ENCODE results near the gene PSMF1. TPM values are rescaled to one million over a fixed set of nuclear protein-coding genes. Genes with fewer than 3 reads are reported as not detected.

The PSMF1 gene
- total RNA-seq, 6 donors from 2014 or later: 36.7 to 158 (median 105) TPM

DNA sequence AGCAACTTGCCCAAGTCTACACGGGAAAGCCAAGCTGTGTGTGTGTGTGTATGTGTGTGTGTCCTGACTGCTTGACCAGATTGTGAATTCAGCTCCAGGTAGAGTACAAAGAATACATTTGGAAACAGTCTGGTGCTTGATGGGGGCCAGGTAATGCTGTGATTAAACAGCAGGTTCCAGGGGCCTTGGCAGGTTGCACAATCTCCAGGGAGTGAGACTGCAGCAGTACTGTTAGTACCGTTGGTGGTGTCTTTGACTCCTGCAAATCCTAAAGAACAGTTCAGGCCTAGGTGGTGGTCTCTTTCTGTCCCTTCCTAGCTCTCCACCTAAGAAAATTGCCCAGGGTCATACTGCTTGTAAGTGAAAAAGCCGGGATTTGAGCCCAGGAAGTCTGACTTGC is 11.2 kb upstream of the PSMF1 start:
- no peaks in the 10 kb centered on the region for H3K27me3 ChIP-seq
- 79 to 90% methylated on average over 3 of the region's 3 CpGs for WGBS, 2 donors
- H3K36me3 ChIP-seq: no peaks in the 10 kb centered on the region
- DNase-seq (no peak), ATAC-seq (ENCODE audit: low FRiP score in 2 of 2) (no peak)
- no peak overlapping the region for H3K27ac ChIP-seq
- TF ChIP-seq EP300 (IDR thresholded peaks at IDR 0.05): no peak
- no peak for TF ChIP-seq POLR2AphosphoS5 (IDR thresholded peaks at IDR 0.05)
- TF ChIP-seq, protein P1, sequence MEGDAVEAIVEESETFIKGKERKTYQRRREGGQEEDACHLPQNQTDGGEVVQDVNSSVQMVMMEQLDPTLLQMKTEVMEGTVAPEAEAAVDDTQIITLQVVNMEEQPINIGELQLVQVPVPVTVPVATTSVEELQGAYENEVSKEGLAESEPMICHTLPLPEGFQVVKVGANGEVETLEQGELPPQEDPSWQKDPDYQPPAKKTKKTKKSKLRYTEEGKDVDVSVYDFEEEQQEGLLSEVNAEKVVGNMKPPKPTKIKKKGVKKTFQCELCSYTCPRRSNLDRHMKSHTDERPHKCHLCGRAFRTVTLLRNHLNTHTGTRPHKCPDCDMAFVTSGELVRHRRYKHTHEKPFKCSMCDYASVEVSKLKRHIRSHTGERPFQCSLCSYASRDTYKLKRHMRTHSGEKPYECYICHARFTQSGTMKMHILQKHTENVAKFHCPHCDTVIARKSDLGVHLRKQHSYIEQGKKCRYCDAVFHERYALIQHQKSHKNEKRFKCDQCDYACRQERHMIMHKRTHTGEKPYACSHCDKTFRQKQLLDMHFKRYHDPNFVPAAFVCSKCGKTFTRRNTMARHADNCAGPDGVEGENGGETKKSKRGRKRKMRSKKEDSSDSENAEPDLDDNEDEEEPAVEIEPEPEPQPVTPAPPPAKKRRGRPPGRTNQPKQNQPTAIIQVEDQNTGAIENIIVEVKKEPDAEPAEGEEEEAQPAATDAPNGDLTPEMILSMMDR (IDR thresholded peaks at IDR 0.05): no peak
- no peak for TF ChIP-seq POLR2A (IDR thresholded peaks at IDR 0.05)
- H3K9me3 ChIP-seq: peaks cover 0 to 8% (median under 1%) of the 10 kb centered on the region in 4 donors
- H3K4me1 ChIP-seq: no peaks in the 10 kb centered on the region
- no peak overlapping the region for H3K4me3 ChIP-seq

DNA sequence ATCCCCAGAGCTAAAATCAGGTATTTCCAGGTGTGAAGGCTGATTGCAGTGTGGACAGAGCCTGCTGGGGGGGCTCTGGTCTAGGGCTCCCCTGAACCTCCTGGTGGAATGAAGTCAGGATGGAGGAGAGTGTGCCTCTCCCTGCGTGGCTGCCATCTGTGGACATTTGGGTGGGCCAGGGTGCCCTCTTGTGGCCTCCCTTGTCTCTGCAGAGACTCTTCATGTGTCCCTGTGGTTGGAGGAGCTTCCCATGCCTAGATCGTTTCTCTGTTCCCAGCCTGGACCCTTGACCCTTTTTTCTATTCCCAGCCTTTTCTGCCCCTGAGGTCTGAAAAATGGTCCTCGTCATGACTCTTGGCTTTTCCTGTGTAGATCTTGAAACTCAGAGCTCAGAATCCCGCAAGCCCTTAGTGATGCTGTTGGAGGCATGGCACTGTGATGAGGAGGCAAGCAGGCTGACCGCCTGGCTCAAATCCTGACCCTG is 9.9 kb upstream of the PSMF1 start:
- H3K27ac ChIP-seq: no peak overlapping the region
- H3K4me1 ChIP-seq: no peaks in the 10 kb centered on the region
- H3K9me3 ChIP-seq: no peaks in the 10 kb centered on the region
- no peaks in the 10 kb centered on the region for H3K36me3 ChIP-seq
- H3K27me3 ChIP-seq: no peaks in the 10 kb centered on the region
- 31 to 36% methylated on average over 5 of the region's 5 CpGs for WGBS, 2 donors
- no peak overlapping the region for H3K4me3 ChIP-seq
- no peak for TF ChIP-seq EP300 (IDR thresholded peaks at IDR 0.05)
- TF ChIP-seq, protein P1 (IDR thresholded peaks at IDR 0.05): peak; percentile 38 to 72 (median 60)
- peak; percentile 72 to 81 for ATAC-seq (ENCODE audit: low FRiP score in 2 of 2)
- DNase-seq: peak in 1 of 2 donors; percentile 59

DNA sequence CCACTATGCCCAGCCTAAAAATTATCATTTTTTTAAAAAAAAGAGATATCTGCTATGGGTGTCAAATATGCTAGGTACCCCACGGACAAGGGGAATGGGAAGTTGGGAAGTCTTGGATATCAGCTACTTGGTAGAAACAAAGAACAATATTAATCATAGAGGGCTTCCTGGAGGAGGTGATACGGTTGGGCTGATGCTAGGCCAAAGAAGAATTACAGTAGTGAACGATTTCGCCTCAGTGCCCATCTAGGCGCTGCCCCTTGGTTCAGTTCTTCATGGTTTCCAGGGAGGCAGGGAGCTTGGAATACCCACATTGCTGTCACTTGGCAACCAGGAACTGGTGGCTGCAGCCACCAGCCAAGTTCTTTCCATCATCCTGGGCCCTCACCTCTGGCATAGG is 5.5 kb upstream of the PSMF1 start:
- H3K27me3 ChIP-seq: no peaks in the 10 kb centered on the region

DNA sequence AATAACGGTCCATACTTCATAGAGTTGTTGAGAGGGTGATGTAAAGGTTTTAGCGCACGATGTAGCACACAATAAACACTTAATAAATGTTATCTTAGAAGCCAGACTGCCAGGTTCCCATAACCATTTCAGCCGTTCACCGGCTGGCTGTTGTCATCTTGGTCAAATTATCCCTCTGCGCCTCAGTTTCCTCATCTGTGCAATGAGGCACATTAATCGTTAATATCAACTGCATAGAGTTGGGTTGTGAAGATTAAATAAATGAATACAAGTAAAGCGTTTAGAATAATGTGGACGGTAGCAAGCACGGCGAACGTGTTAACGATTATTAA is 432 bp upstream of the PSMF1 start:
- ATAC-seq (ENCODE audit: low FRiP score in 2 of 2): no peak
- H3K27me3 ChIP-seq: no peaks in the 10 kb centered on the region
- peaks cover 0 to 9% (median 0%) of the 10 kb centered on the region in 4 donors for H3K36me3 ChIP-seq
- no peak for DNase-seq
- peaks cover 43 to 49% (median 44%) of the 10 kb centered on the region in 4 donors for H3K4me1 ChIP-seq
- WGBS, 2 donors: 18 to 20% methylated on average over 13 of the region's 13 CpGs
- H3K27ac ChIP-seq: peak overlapping the region; percentile 87 to 91 (median 88)
- TF ChIP-seq EP300 (IDR thresholded peaks at IDR 0.05): no peak
- TF ChIP-seq, protein P1 (IDR thresholded peaks at IDR 0.05): no peak
- TF ChIP-seq POLR2AphosphoS5 (IDR thresholded peaks at IDR 0.05): no peak
- no peak for TF ChIP-seq POLR2A (IDR thresholded peaks at IDR 0.05)
- H3K4me3 ChIP-seq: peak overlapping the region; percentile 11 to 97 (median 90)
- no peaks in the 10 kb centered on the region for H3K9me3 ChIP-seq

More for the DNA sequence above, 5.5 kb upstream of the PSMF1 start:
- H3K4me1 ChIP-seq: peaks cover 3 to 5% (median 4%) of the 10 kb centered on the region in 4 donors
- ATAC-seq (ENCODE audit: low FRiP score in 2 of 2): no peak
- no peaks in the 10 kb centered on the region for H3K36me3 ChIP-seq
- no peaks in the 10 kb centered on the region for H3K9me3 ChIP-seq
- no peak overlapping the region for H3K27ac ChIP-seq
- WGBS, 2 donors: 89 to 95% methylated on average over 5 of the region's 5 CpGs
- H3K4me3 ChIP-seq: no peak overlapping the region
- no peak for DNase-seq
- TF ChIP-seq POLR2AphosphoS5 (IDR thresholded peaks at IDR 0.05) (no peak), POLR2A (IDR thresholded peaks at IDR 0.05) (no peak), EP300 (IDR thresholded peaks at IDR 0.05) (no peak)
- TF ChIP-seq, protein P1 (IDR thresholded peaks at IDR 0.05): no peak

DNA sequence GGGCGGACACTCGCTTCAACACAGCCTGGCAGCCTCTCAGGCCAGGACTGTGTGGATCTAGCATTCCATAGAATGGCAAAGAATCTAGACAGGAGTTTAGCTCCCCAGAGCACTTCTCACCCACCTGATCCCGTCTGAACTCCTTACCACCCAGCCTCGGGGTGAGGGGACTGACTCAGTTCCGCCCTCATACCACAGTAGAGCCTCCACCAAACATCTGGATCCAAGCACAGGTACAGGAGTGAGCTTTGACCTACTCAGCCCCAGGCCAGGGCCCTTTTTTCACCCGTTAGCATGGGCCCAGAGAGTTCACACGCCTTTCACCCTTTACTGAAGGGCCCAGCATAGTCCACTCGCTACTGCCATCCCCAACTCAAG is 715 bp downstream of the PSMF1 start:
- DNase-seq: no peak
- no peaks in the 10 kb centered on the region for H3K27me3 ChIP-seq
- ATAC-seq (ENCODE audit: low FRiP score in 2 of 2): peak in 1 of 2 donors; percentile 6
- peak overlapping the region; percentile 84 to 97 (median 96) for H3K4me3 ChIP-seq
- TF ChIP-seq EP300 (IDR thresholded peaks at IDR 0.05): no peak
- TF ChIP-seq POLR2A (IDR thresholded peaks at IDR 0.05): no peak
- TF ChIP-seq, protein P1 (IDR thresholded peaks at IDR 0.05): no peak
- no peak for TF ChIP-seq POLR2AphosphoS5 (IDR thresholded peaks at IDR 0.05)
- whole genome bisulfite sequencing, 2 donors: 9 to 19% methylated on average over 5 to 7 of the region's 8 CpGs
- H3K27ac ChIP-seq: peak overlapping the region; percentile 87 to 91 (median 88)
- H3K9me3 ChIP-seq: no peaks in the 10 kb centered on the region
- peaks cover 0 to 15% (median 0%) of the 10 kb centered on the region in 4 donors for H3K36me3 ChIP-seq
- peaks cover 51 to 60% (median 54%) of the 10 kb centered on the region in 4 donors for H3K4me1 ChIP-seq

Data from upper lobe of left lung (tissue), 6 donors.